HG02623 (cell line): ENCODE data around the gene LYPLA2.
"Not testable (repeated sequence)": the region's sequence is repeated elsewhere in the genome, so short reads cannot be mapped to it uniquely, and the experiment has no call there.

Source experiments
- ATAC-seq: cut with Tn5 transposase; IDR thresholded peaks from one replicate; pipeline ENCODE4 v1.9.1; 2021; ENCODE audit warnings: moderate library complexity; ENCODE audit not compliant: unreplicated experiment

Gene LYPLA2

GRCh38 chr1:23799570-23800399 lies 8.8 kb downstream of the LYPLA2 start:
- ATAC-seq = peak; percentile 3

GRCh38 chr1:23800400-23801337 lies 9.7 kb downstream of the LYPLA2 start, which contains the start of gene GALE:
Gene GALE, minus strand, starts transcription at chr1:23800754. Its CDS starts 1,747 bp downstream, at chr1:23799007.
- ATAC-seq = peak; percentile 76

- no peak for ATAC-seq
These were observed 10.4 kb downstream of the LYPLA2 start for GRCh38 chr1:23801338-23801748.

- ATAC-seq = no peak
These were observed 10.9 kb downstream of the LYPLA2 start for GRCh38 chr1:23801876-23802275.

- not testable (repeated sequence) for ATAC-seq
These were observed 11.9 kb downstream of the LYPLA2 start for GRCh38 chr1:23802809-23803342.

- ATAC-seq = no peak
These were observed 12.7 kb downstream of the LYPLA2 start for GRCh38 chr1:23803674-23804073.

- no peak for ATAC-seq
These were observed 13.4 kb downstream of the LYPLA2 start for GRCh38 chr1:23804183-23804835.

GRCh38 chr1:23805025-23805424 lies 14.1 kb downstream of the LYPLA2 start:
- ATAC-seq = no peak

- no peak for ATAC-seq
These were observed 15.3 kb downstream of the LYPLA2 start for GRCh38 chr1:23806280-23806679.

- ATAC-seq = no peak
These were observed 16.5 kb downstream of the LYPLA2 start for GRCh38 chr1:23807453-23807852.

- peak; percentile 67 for ATAC-seq
These were observed 18.8 kb downstream of the LYPLA2 start for GRCh38 chr1:23809751-23810171.

- ATAC-seq = no peak
These were observed 20.0 kb downstream of the LYPLA2 start for GRCh38 chr1:23810818-23811540.

- ATAC-seq = no peak
These were observed 23.1 kb downstream of the LYPLA2 start for GRCh38 chr1:23814016-23814415.

- no peak for ATAC-seq
These were observed 25.4 kb downstream of the LYPLA2 start for GRCh38 chr1:23816361-23816760.

GRCh38 chr1:23816906-23817305 lies 26.0 kb downstream of the LYPLA2 start:
- no peak for ATAC-seq

GRCh38 chr1:23817633-23818032 lies 26.7 kb downstream of the LYPLA2 start:
- no peak for ATAC-seq

GRCh38 chr1:23823767-23824166 lies 32.8 kb downstream of the LYPLA2 start:
- ATAC-seq = no peak

- no peak for ATAC-seq
These were observed 33.7 kb downstream of the LYPLA2 start for GRCh38 chr1:23824711-23825075.

- ATAC-seq = peak; percentile 67
These were observed 34.3 kb downstream of the LYPLA2 start, which contains the start of gene HMGCL for GRCh38 chr1:23825076-23825761. Gene HMGCL, minus strand, starts transcription at chr1:23825429. Its CDS starts 14 bp downstream, at chr1:23825415.
